NCI-H2196 (cell line): ENCODE data around the gene ACYP2.
"Not testable (repeated sequence)": the region's sequence is repeated elsewhere in the genome, so short reads cannot be mapped to it uniquely, and the experiment has no call there.

Experiments
- DNase-seq: peaks from one replicate; lab custom pipeline; 2025; ENCODE audit not compliant: unreplicated experiment; lab: John Stamatoyannopoulos, UW

The ACYP2 gene

GRCh38 chr2:54262015-54262765, 146.8 kb downstream of the ACYP2 start:
- no peak for DNase-seq

GRCh38 chr2:54265081-54265480, 149.7 kb downstream of the ACYP2 start:
- DNase-seq, result not testable (repeated sequence)

- DNase-seq, result no peak
Measured at GRCh38 chr2:54267577-54267976, 152.2 kb downstream of the ACYP2 start.

- DNase-seq, result no peak
Measured at GRCh38 chr2:54271189-54271588, 155.8 kb downstream of the ACYP2 start.

DNA sequence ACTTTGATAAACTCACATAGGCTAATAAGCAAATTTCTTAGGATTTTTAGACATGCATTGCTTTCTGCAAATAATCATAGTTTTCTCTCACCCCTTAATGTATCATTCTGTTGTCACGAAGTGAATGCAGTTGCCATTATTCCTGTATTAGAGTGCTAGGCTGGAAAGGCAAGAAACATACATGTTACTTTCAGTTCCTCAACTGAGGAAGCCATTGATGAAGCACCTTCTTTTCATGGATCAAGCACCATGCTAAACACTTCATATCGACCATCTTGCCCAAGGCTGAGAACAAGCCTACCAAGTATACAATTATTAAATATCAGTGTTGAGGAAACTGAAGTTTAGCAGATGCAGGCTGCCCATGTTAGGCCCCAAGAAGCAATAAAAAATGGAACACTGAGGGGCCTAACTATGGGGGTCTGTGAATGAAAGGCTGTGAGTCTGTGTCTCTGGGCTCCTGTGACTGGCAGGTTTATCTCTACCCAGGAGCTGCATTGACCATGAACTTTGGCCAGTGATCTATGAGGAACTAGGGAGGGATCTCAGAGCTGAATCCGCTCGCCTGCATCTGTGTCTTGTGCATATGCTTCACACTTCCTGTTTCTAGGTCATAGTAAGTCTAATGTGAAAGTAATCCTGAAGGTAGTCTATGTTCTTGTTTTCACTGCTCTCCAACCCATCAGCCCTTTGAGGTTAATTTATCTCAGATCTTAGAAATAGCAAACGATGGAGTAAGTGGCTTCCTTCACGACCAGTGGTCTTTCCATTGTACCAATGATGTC, 156.6 kb downstream of the ACYP2 start:
- no peak for DNase-seq

DNA sequence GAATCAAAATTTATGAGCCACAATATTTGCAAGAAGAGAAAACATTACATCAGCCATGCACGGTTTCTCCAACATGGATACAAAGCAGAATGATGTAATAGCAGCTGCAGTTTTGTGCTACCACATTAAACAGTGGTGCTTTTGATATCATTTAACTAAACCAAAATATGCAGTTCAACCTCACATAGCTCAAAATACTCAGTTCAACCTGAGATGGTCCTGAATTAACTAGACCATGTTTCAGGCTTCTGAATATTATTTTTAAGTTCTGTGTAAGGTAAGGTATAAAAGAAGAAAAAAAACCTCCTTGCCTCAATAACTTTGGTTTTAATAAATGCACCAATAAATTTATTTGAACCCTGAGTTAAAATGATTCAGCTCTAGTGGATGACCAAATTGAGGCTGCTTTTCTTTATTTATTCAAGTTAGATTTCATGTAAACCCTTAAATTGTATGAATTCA, 159.4 kb downstream of the ACYP2 start:
- DNase-seq, result no peak

DNA sequence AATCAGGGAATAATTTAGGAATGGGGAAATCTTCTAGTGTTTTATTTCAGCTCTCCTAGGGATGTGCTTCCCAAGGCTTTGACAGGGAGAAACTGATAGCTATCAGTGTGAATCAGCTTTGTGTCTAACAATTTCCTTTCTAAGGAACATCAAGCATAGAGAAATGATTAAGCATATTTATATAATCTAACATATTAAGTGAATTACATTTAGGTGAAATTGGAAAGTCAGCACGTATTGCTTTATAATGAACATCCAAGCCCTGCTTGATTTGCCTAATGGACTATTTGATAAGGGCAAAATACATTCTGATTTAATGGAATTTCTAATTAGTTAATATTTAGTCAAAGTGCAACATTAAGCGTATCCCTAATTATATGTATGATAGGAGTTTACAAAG, 160.1 kb downstream of the ACYP2 start:
- DNase-seq, result no peak

GRCh38 chr2:54279385-54279784, 164.0 kb downstream of the ACYP2 start:
- DNase-seq, result no peak

GRCh38 chr2:54284826-54285225, 169.4 kb downstream of the ACYP2 start:
- no peak for DNase-seq

GRCh38 chr2:54285451-54285850, 170.0 kb downstream of the ACYP2 start:
- DNase-seq, result no peak

GRCh38 chr2:54287532-54287931, 172.1 kb downstream of the ACYP2 start:
- DNase-seq, result no peak

- DNase-seq, result no peak
Measured at GRCh38 chr2:54289917-54290316, 174.5 kb downstream of the ACYP2 start.

- DNase-seq, result no peak
Measured at GRCh38 chr2:54290356-54291025, 175.1 kb downstream of the ACYP2 start.

GRCh38 chr2:54294665-54295064, 179.2 kb downstream of the ACYP2 start:
- not testable (repeated sequence) for DNase-seq

DNA sequence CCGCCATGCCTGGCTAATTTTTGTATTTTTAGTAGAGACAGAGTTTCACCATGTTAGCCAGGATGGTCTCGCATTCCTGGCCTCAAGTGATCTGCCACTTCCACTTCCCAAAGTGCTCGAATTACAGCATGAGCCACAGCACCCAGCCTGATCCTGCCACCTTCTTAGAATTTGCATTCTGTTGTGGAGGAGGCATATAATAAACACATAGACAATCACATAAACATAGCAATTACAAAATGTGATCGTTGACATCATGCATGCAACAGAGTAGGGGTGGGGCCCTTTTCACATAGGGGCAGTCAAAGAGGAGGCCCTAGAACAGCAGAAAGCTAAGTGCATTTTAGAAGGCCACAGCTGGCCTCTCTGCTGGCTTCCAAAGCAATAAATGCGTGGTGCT, 180.5 kb downstream of the ACYP2 start:
- no peak for DNase-seq

GRCh38 chr2:54298514-54298913, 183.1 kb downstream of the ACYP2 start:
- no peak for DNase-seq

DNA sequence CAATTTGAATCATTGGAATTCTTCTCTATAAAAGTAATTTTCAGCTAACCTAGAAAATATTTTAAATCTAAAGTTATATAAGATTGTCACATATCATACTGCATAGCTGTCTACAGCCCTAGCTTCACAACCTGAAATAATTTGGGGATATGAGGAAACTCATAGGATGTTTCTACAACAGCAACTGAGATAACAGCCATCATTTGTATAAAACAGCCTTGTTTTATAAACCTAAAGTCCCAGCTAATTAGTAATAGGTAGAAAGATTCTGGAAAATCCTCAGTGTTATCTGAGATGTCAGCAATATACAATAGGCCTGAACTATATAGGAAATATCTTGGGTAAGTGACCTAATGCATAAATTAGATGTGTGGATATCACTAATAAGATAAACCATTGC, 188.2 kb downstream of the ACYP2 start:
- DNase-seq, result no peak

- no peak for DNase-seq
Measured at GRCh38 chr2:54306556-54306955, 191.1 kb downstream of the ACYP2 start.

GRCh38 chr2:54308186-54308585, 192.8 kb downstream of the ACYP2 start:
- DNase-seq, result no peak

DNA sequence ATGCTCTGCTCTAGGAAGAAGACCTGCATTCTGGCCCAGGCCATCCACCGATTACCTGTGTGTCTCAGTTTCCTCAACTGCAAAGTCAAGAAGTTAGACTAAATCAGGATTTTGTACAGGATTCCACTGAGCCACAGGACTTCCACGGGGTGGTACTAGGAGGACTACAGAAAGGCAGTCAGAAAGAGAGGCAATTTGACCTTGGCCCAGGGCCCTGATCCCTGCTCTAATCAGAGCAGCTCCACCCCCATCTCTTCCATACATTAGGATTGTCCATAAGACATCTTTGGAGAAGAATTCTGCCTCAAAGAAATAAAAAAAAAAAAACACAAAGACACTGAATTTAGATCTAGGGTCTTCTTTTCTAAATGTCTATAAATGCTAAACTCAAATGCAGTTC, 193.4 kb downstream of the ACYP2 start:
- DNase-seq, result no peak

DNA sequence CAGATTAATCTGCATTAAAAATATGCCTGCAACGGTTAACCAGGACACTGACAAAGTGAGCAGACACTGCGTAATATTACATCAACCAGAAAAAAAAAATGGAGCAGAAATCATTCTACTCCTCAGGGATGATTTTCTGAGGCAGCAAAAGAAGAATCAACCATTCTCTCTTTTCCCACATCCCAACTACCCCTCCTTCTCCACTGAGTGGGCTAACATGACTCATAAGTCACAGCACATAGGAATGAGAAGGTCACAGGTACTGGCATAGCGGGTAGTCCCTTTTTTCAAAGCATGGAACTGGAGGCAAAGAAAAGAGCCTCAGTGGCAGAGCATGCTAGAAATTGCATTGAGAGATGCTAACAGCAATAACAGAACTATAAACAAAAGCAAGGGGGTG, 194.9 kb downstream of the ACYP2 start:
- no peak for DNase-seq

DNA sequence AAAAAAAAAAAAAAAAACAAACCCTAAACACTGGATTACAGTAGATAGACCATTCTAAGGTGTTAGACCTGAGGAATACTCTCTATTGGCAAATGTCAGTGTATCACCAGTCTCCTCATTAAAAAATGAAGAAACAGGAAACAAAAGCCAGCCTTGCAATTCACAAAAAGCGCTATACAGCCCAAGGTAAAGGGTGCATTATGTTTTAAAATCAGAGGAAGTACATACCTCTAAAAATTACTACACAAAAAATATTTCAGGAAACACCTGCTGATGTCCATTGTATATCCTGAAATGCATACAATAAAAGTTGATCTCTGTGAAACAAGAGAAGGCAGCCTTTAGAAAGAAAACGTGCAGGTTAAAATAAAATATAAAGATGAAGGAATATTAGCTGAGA, 195.5 kb downstream of the ACYP2 start:
- DNase-seq, result no peak
